Regular cardiac myocyte (primary cell): Measurements from ENCODE around the gene F2RL1. TPM values are rescaled to one million over a fixed set of nuclear protein-coding genes. Genes with fewer than 3 reads are reported as not detected.

Experiments
- total RNA-seq: library from RNA; depleted of rRNA; stranded (reverse); fragments of >200 nt; gene quantifications from 2 replicates; pipeline ENCODE4 v1.2.3, GENCODE V29; 2014

Gene F2RL1
- 24.3 and 64.8 TPM in 2 replicates for total RNA-seq

GRCh38 chr5:76818844-76819831, at the start of gene F2RL1:
TSS of gene F2RL1 (plus strand) at chr5:76819030. CDS start at chr5:76819183, 153 bp downstream.

GRCh38 chr5:76849419-76850291, 30.8 kb downstream of the F2RL1 start, which contains the start of gene S100Z:
TSS of gene S100Z (plus strand) at chr5:76850014. CDS start at chr5:76875360, 25,346 bp downstream.

Other genes starting within 250 kb of the F2RL1 start
- 10.0 and 10.4 TPM in 2 replicates for gene F2RL2, start 195.6 kb upstream of the F2RL1 start, total RNA-seq
- gene F2R, start 102.9 kb upstream of the F2RL1 start, total RNA-seq = 118 and 260 TPM in 2 replicates
- not detected in 2 replicates for gene S100Z, start 31.0 kb downstream of the F2RL1 start, total RNA-seq
- 9.2 and 200 TPM in 2 replicates for gene CRHBP, start 134.0 kb downstream of the F2RL1 start, total RNA-seq
- gene AGGF1, start 211.4 kb downstream of the F2RL1 start, total RNA-seq = 27.8 and 36.6 TPM in 2 replicates